Neural progenitor cell (in vitro differentiated cells): ENCODE measurements around the gene KXD1. TPM values are rescaled to one million over a fixed set of nuclear protein-coding genes. Genes with fewer than 3 reads are reported as not detected.

Source experiments
- DNase-seq: peaks from one replicate; pipeline ENCODE4 v3.0.0-alpha.2; 2016; ENCODE audit warnings: low spot score
- H2AFZ ChIP-seq: fragments of 200-600 bp; sonication (generic); replicated peaks from 2 replicates; pipeline ENCODE4 v1.6.1; 2016; ENCODE audit warnings: antibody characterized with exemption
- H3F3A ChIP-seq: fragments of 200-600 bp; sonication (generic); 2 replicates; pipeline ENCODE4 v1.6.1; 2016; ENCODE audit warnings: antibody characterized with exemption, low read depth
- H3K27ac ChIP-seq: fragments of 200-600 bp; sonication (generic); 2 replicates; pipeline ENCODE4 v1.5.1; 2016; ENCODE audit warnings: mild to moderate bottlenecking
- H3K27me3 ChIP-seq: fragments of 200-600 bp; sonication (generic); 2 replicates; pipeline ENCODE4 v1.6.1; 2016; ENCODE audit warnings: mild to moderate bottlenecking, moderate library complexity
- H3K36me3 ChIP-seq: fragments of 200-600 bp; sonication (generic); 2 replicates; pipeline ENCODE4 v1.5.1; 2016
- H3K4me1 ChIP-seq: fragments of 200-600 bp; sonication (generic); 2 replicates; pipeline ENCODE4 v1.6.1; 2016; ENCODE audit warnings: mixed run types
- H3K4me2 ChIP-seq: fragments of 200-600 bp; sonication (generic); 2 replicates; pipeline ENCODE4 v1.6.1; 2016
- H3K4me3 ChIP-seq: fragments of 200-600 bp; sonication (generic); 2 replicates; pipeline ENCODE4 v1.5.1; 2016
- H3K79me2 ChIP-seq: fragments of 200-600 bp; sonication (generic); 2 replicates; pipeline ENCODE4 v1.6.1; 2016; ENCODE audit warnings: low read depth
- H3K9ac ChIP-seq: fragments of 200-600 bp; sonication (generic); 2 replicates; pipeline ENCODE4 v1.6.1; 2016
- H3K9me3 ChIP-seq: fragments of 200-600 bp; sonication (generic); 2 replicates; pipeline ENCODE4 v1.5.1; 2016; ENCODE audit warnings: low read depth
- H4K20me1 ChIP-seq: fragments of 200-600 bp; sonication (generic); 2 replicates; pipeline ENCODE4 v1.6.1; 2016; ENCODE audit warnings: low read depth
- H3K27ac Mint-ChIP-seq: 3 replicates; pipeline ENCODE4 v1.8.0; 2021; ENCODE audit warnings: mixed read lengths
- H3K27me3 Mint-ChIP-seq: 2 replicates; pipeline ENCODE4 v1.8.0; 2022; ENCODE audit warnings: low read depth, mild to moderate bottlenecking, inconsistent platforms, moderate library complexity, mixed read lengths; ENCODE audit not compliant: insufficient read depth
- H3K36me3 Mint-ChIP-seq: 3 replicates; pipeline ENCODE4 v1.8.0; 2021; ENCODE audit warnings: mixed read lengths
- H3K4me1 Mint-ChIP-seq: 3 replicates; pipeline ENCODE4 v1.8.0; 2021; ENCODE audit warnings: mixed read lengths
- H3K4me3 Mint-ChIP-seq: 3 replicates; pipeline ENCODE4 v1.8.0; 2021; ENCODE audit warnings: mild to moderate bottlenecking, moderate library complexity, mixed read lengths
- H3K9me3 Mint-ChIP-seq: 3 replicates; pipeline ENCODE4 v1.8.0; 2020; ENCODE audit warnings: mixed read lengths
- CTCF ChIP-seq: fragments of 200-600 bp; sonication (generic); IDR thresholded peaks from 2 replicates; pipeline ENCODE4 v1.5.1; 2017; ENCODE audit warnings: antibody characterized with exemption, mild to moderate bottlenecking
- EZH2 ChIP-seq: fragments of 200-600 bp; sonication (generic); IDR thresholded peaks from 2 replicates; pipeline ENCODE4 v1.6.1; 2017; ENCODE audit warnings: antibody characterized with exemption, mild to moderate bottlenecking, moderate library complexity
- EZH2phosphoT487 ChIP-seq: fragments of 200-600 bp; sonication (generic); IDR thresholded peaks from 2 replicates; pipeline ENCODE4 v1.6.1; 2017; ENCODE audit warnings: antibody characterized with exemption
- total RNA-seq: library from RNA; depleted of rRNA; stranded (reverse); fragments of >200 nt; gene quantifications from 2 replicates; pipeline ENCODE4 v1.2.3, GENCODE V29; 2015; ENCODE audit warnings: low replicate concordance

KXD1 gene
- total RNA-seq, 1 donor from 2014 or later: 82.7 TPM

DNA sequence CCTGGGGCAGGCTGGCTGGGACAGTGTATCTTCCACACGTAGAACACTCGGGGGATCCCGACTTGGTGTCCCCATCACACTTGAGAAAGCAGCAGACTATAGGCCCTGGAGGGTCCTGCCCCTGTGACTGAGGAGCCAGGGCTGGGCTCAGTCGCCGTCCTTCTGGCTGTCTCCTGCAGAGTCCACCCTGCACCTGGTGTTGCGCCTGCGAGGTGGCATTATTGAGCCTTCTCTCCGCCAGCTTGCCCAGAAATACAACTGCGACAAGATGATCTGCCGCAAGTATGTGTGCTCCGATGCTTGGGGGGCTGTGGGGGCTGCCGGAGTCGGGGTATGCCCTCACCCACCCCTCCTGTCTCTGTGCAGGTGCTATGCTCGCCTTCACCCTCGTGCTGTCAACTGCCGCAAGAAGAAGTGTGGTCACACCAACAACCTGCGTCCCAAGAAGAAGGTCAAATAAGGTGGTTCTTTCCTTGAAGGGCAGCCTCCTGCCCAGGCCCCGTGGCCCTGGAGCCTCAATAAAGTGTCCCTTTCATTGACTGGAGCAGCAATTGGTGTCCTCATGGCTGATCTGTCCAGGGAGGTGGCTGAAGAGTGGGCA, 17.1 kb downstream of the KXD1 start:
- peaks cover 12% of the 10 kb centered on the region for H3K36me3 Mint-ChIP-seq
- Histone ChIP-seq H3K79me2 (peaks cover 27% of the 10 kb centered on the region), H3K9ac (no peak overlapping the region), H3F3A (peaks cover 40% of the 10 kb centered on the region), H3K4me2 (no peak overlapping the region), H3K4me3 (no peak overlapping the region), H4K20me1 (peaks cover 29% of the 10 kb centered on the region), H3K4me1 (peaks cover 9% of the 10 kb centered on the region), H3K9me3 (no peaks in the 10 kb centered on the region), H2AFZ (no peak overlapping the region), H3K36me3 (no peaks in the 10 kb centered on the region), H3K27me3 (no peaks in the 10 kb centered on the region), H3K27ac (no peak overlapping the region)
- peaks cover 8% of the 10 kb centered on the region for H3K27me3 Mint-ChIP-seq
- TF ChIP-seq EZH2: no peak
- TF ChIP-seq EZH2phosphoT487: no peak
- no peak for TF ChIP-seq CTCF
- H3K27ac Mint-ChIP-seq: no peak overlapping the region
- H3K4me1 Mint-ChIP-seq: peaks cover 13% of the 10 kb centered on the region
- H3K9me3 Mint-ChIP-seq: no peaks in the 10 kb centered on the region
- DNase-seq: no peak
- H3K4me3 Mint-ChIP-seq: peak overlapping the region; percentile 62

DNA sequence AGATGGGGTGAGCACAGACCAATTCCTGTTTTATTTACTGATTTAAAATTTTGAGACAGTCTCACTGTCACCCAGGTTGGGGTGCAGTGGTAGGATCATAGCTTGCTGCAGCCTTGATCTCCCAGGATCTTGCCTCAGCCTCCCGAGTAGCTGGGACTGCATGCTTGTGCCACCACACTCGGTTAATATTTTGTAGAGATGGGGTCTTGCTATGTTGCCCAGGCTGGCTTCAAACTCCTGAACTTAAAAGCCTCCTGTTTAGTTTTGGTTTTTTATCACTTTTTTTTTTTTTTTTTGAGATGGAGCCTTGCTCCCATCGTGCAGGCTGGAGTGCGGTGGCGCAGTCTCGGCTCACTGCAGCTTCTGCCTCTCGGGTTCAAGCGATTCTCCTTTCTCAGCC, 18.7 kb downstream of the KXD1 start:
- H3K4me3 Mint-ChIP-seq: no peak overlapping the region
- H3K4me1 ChIP-seq: peaks cover 9% of the 10 kb centered on the region
- no peaks in the 10 kb centered on the region for H3K9me3 ChIP-seq
- H3K4me3 ChIP-seq: no peak overlapping the region
- TF ChIP-seq EZH2phosphoT487 (no peak), CTCF (no peak), EZH2 (no peak)
- no peak for DNase-seq
- H3F3A ChIP-seq: peaks cover 27% of the 10 kb centered on the region
- no peaks in the 10 kb centered on the region for H3K27me3 ChIP-seq
- peaks cover 12% of the 10 kb centered on the region for H3K36me3 Mint-ChIP-seq
- H3K4me2 ChIP-seq: no peak overlapping the region
- no peak overlapping the region for H3K9ac ChIP-seq
- H2AFZ ChIP-seq: no peak overlapping the region
- no peaks in the 10 kb centered on the region for H3K9me3 Mint-ChIP-seq
- H3K27ac ChIP-seq: no peak overlapping the region
- H3K79me2 ChIP-seq: peaks cover 27% of the 10 kb centered on the region
- H4K20me1 ChIP-seq: peaks cover 29% of the 10 kb centered on the region
- peaks cover 6% of the 10 kb centered on the region for H3K27me3 Mint-ChIP-seq
- H3K4me1 Mint-ChIP-seq: peaks cover 11% of the 10 kb centered on the region
- no peaks in the 10 kb centered on the region for H3K36me3 ChIP-seq
- no peak overlapping the region for H3K27ac Mint-ChIP-seq

DNA sequence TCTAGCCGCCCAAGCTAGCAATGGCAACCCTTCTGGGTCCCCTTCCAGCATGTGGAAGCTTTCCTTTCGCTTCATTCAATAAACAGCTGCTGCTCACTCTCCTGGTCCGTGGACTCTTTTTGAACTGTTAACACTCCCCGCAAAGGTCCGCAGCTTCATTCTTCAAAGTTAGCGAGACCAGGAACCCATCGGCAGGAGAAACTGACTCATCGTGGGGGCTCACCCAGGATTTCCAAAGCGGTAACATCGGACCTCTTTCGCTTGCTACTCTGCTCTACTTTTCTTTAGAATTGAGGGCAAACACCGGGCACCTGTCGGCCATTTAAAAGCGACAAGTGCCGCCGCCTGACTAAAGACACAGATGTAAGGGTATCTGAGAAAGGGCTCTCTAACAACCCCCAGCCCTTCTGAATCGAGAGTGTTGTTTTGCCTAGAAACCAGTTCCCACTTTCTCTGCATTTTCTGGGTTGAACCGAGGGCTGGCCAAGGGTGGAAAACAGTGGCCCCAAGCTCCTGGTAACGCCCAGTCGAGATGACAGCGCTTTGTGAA, 19.8 kb downstream of the KXD1 start:
- H3F3A ChIP-seq: peaks cover 26% of the 10 kb centered on the region
- no peaks in the 10 kb centered on the region for H3K9me3 ChIP-seq
- peaks cover 8% of the 10 kb centered on the region for H3K4me1 ChIP-seq
- H3K27me3 ChIP-seq: no peaks in the 10 kb centered on the region
- no peak overlapping the region for H2AFZ ChIP-seq
- H3K27ac Mint-ChIP-seq: no peak overlapping the region
- H3K36me3 Mint-ChIP-seq: peaks cover 12% of the 10 kb centered on the region
- H3K79me2 ChIP-seq: peaks cover 19% of the 10 kb centered on the region
- peaks cover 22% of the 10 kb centered on the region for H4K20me1 ChIP-seq
- H3K4me1 Mint-ChIP-seq: peaks cover 8% of the 10 kb centered on the region
- H3K36me3 ChIP-seq: no peaks in the 10 kb centered on the region
- H3K4me3 ChIP-seq: no peak overlapping the region
- H3K9ac ChIP-seq: no peak overlapping the region
- no peak overlapping the region for H3K4me2 ChIP-seq
- no peak for DNase-seq
- H3K27me3 Mint-ChIP-seq: peaks cover 4% of the 10 kb centered on the region
- no peak overlapping the region for H3K4me3 Mint-ChIP-seq
- no peak overlapping the region for H3K27ac ChIP-seq
- TF ChIP-seq EZH2phosphoT487 (no peak), CTCF (no peak), EZH2 (no peak)
- H3K9me3 Mint-ChIP-seq: no peaks in the 10 kb centered on the region
